Dendritic cell treated with granulocyte-macrophage colony-stimulating factor and Interleukin-4, amounts not matched to agents 40 ng/mL and 50 ng/mL, for 4 days (primary cell): Measurements from ENCODE around the gene CD34.
A peak's percentile ranks its signal among the peaks of the same experiment; 100 is the strongest.
"Not testable (repeated sequence)": the region's sequence is repeated elsewhere in the genome, so short reads cannot be mapped to it uniquely, and the experiment has no call there.

Experiments used
- H3K27ac Mint-ChIP-seq: one replicate; pipeline ENCODE4 v1.8.0; 2022; ENCODE audit warnings: mild to moderate bottlenecking, mixed read lengths
- H3K27me3 Mint-ChIP-seq: one replicate; pipeline ENCODE4 v1.8.0; 2022; ENCODE audit warnings: mild to moderate bottlenecking, mixed read lengths
- H3K36me3 Mint-ChIP-seq: one replicate; pipeline ENCODE4 v1.8.0; 2022; ENCODE audit warnings: low read depth, mixed read lengths
- H3K4me1 Mint-ChIP-seq: one replicate; pipeline ENCODE4 v1.8.0; 2022; ENCODE audit warnings: low read depth, mixed read lengths
- H3K4me3 Mint-ChIP-seq: one replicate; pipeline ENCODE4 v1.8.0; 2022; ENCODE audit warnings: mild to moderate bottlenecking, moderate library complexity, mixed read lengths
- H3K9me3 Mint-ChIP-seq: one replicate; pipeline ENCODE4 v1.8.0; 2022; ENCODE audit warnings: mixed read lengths
- intact Hi-C: fragments of 100-400 bp; cut with micrococcal nuclease; formaldehyde crosslinking; loops from one replicate; pipeline ENCODE4 v1.15.0; 2022

The CD34 gene

GRCh38 chr1:207946756-207947155, 35.8 kb upstream of the CD34 start:
- peaks cover 9% of the 10 kb centered on the region for H3K4me1 Mint-ChIP-seq

DNA sequence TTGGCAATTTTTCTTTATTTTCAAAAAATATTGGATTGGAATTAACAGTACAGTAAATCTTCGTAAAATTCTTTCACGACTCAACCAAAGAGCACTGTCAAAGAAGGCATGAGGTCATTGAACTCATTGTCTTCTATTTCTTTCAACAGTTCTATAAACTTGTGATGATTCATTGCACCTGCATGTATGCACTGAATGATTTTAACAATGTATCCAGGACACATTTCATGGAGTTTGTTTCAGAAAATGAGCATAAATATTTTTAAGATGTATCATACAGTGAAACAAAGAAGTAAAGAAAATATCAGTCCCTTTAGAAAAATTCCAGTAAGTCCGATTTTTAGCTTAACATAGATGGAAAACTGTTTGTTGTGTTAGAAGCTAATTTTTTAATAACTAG, 33.6 kb upstream of the CD34 start:
- Mint-ChIP-seq H3K36me3 (no peaks in the 10 kb centered on the region), H3K4me1 (peaks cover 11% of the 10 kb centered on the region), H3K27ac (no peak overlapping the region), H3K4me3 (no peak overlapping the region), H3K9me3 (no peaks in the 10 kb centered on the region), H3K27me3 (peaks cover 3% of the 10 kb centered on the region)
- intact Hi-C loops, result no loop called here

More at GRCh38 chr1:207946756-207947155, 35.8 kb upstream of the CD34 start:
- Mint-ChIP-seq H3K4me3 (no peak overlapping the region), H3K36me3 (no peaks in the 10 kb centered on the region), H3K27ac (no peak overlapping the region), H3K9me3 (no peaks in the 10 kb centered on the region), H3K27me3 (peaks cover 3% of the 10 kb centered on the region)
- intact Hi-C loops, result no loop called here

DNA sequence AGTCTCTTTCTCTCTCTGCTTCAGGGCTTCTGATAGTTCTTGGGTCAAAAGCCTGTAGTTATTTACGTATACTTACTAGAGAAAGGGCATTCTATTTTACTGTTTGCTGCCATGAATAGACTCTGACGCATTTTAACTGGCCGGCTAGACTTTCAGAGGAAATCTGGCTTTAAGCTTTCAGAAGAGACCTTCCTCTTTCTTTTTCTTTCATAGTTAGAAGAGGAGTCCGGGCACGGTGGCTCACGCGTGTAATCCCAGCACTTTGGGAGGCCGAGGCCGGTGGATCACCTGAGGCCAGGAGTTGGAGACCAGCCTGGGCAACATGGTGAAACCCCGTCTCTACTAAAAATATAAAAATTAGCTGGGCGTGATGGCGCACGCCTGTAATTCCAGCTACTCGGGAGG, 31.4 kb upstream of the CD34 start:
- peak overlapping the region; percentile 82 for H3K27ac Mint-ChIP-seq
- peaks cover 11% of the 10 kb centered on the region for H3K4me1 Mint-ChIP-seq
- H3K9me3 Mint-ChIP-seq, H3K27me3 Mint-ChIP-seq, intact Hi-C loops, H3K36me3 Mint-ChIP-seq: not testable (repeated sequence)
- H3K4me3 Mint-ChIP-seq, result peak overlapping the region; percentile 75

GRCh38 chr1:207941665-207942064, 30.7 kb upstream of the CD34 start:
- Mint-ChIP-seq H3K4me1 (peaks cover 11% of the 10 kb centered on the region), H3K27me3 (peaks cover 3% of the 10 kb centered on the region), H3K9me3 (no peaks in the 10 kb centered on the region), H3K36me3 (no peaks in the 10 kb centered on the region), H3K27ac (peak overlapping the region; percentile 82), H3K4me3 (peak overlapping the region; percentile 26)
- intact Hi-C loops, result no loop called here

GRCh38 chr1:207938016-207938415, 27.1 kb upstream of the CD34 start:
- intact Hi-C loops, result no loop called here
- Mint-ChIP-seq H3K4me3 (no peak overlapping the region), H3K36me3 (no peaks in the 10 kb centered on the region), H3K27me3 (peaks cover 3% of the 10 kb centered on the region), H3K9me3 (peaks cover 20% of the 10 kb centered on the region), H3K4me1 (peaks cover 11% of the 10 kb centered on the region), H3K27ac (no peak overlapping the region)

GRCh38 chr1:207937204-207937603, 26.3 kb upstream of the CD34 start:
- Mint-ChIP-seq H3K27me3 (no peaks in the 10 kb centered on the region), H3K4me3 (no peak overlapping the region), H3K4me1 (peaks cover 7% of the 10 kb centered on the region), H3K9me3 (peaks cover 20% of the 10 kb centered on the region), H3K36me3 (no peaks in the 10 kb centered on the region), H3K27ac (no peak overlapping the region)
- intact Hi-C loops, result no loop called here

DNA sequence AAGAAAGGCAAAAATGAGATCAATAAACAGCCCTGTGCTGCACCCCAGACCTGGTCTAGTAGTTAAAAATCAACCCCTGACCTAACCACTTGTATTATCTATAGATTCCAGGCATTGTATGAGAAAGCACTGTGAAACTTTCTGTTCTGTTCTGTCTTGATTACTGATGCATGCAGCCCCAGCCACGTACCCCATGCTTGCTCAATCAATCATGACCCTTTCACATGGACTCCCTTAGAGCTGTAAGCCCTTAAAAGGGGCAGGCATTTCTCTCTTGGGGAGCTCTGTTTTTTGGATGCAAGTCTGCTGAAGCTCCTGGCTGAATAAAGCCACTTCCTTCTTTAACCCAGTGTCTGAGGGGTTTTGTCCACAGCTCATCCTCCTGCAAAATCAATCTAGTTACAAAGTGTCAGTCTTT, 24.2 kb upstream of the CD34 start:
- H3K27ac Mint-ChIP-seq, result no peak overlapping the region
- H3K36me3 Mint-ChIP-seq, result no peaks in the 10 kb centered on the region
- no peaks in the 10 kb centered on the region for H3K4me1 Mint-ChIP-seq
- H3K4me3 Mint-ChIP-seq, result no peak overlapping the region
- H3K9me3 Mint-ChIP-seq, result peaks cover 24% of the 10 kb centered on the region
- intact Hi-C loops, result no loop called here
- H3K27me3 Mint-ChIP-seq, result no peaks in the 10 kb centered on the region

DNA sequence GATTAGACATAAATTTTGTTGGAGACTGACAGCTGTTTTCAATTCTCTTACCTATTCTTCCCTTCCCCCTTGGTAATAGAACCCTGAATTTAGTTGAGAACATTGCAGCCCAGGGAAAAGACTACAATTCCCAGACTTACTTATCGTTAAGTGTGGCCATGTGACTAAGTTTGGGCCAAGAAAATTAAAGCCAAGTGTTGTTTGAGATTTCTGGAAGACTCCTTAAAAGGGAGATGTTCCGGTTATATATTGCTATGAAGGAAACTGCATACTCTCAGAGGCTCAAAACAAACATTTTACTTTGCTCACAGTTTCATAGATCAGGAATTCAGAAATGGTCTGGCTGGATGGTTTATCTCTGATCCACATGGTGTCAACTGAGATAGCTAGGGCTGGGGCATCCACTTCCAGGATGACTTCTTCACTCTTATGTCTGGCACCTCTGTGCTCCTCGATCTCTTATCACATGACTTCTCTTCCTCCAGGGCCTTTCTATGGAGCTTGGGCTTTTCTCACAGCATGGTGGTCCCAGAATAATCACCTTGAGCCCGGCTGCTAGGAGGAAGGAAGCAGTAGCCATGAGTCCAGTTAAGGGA, 22.4 kb upstream of the CD34 start:
- no peaks in the 10 kb centered on the region for H3K4me1 Mint-ChIP-seq
- no peaks in the 10 kb centered on the region for H3K27me3 Mint-ChIP-seq
- H3K4me3 Mint-ChIP-seq, result no peak overlapping the region
- H3K9me3 Mint-ChIP-seq, result peaks cover 30% of the 10 kb centered on the region
- no peak overlapping the region for H3K27ac Mint-ChIP-seq
- intact Hi-C loops, result no loop called here
- no peaks in the 10 kb centered on the region for H3K36me3 Mint-ChIP-seq

DNA sequence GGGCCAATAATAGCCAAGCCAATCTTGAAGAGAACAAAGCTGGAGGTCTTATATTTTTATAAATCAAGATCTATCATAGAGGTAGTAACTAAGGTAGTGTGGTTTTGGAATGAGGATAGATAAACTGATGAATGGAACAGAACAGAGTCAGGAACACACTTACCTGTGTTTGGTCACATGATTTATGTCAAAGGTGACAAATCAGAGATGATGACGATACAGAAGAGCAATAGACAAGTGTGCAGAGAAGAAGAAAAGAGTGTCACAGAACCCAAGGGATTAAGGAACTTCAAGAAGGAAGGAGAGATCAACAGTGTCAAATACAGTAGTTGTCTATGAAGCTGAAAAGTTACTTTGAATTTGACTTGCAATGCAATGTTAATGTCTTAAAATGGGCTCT, 16.1 kb upstream of the CD34 start:
- H3K27ac Mint-ChIP-seq, result no peak overlapping the region
- intact Hi-C loops, result no loop called here
- H3K4me1 Mint-ChIP-seq, result peaks cover 21% of the 10 kb centered on the region
- no peak overlapping the region for H3K4me3 Mint-ChIP-seq
- H3K27me3 Mint-ChIP-seq, result peaks cover 19% of the 10 kb centered on the region
- H3K36me3 Mint-ChIP-seq, result no peaks in the 10 kb centered on the region
- peaks cover 10% of the 10 kb centered on the region for H3K9me3 Mint-ChIP-seq

DNA sequence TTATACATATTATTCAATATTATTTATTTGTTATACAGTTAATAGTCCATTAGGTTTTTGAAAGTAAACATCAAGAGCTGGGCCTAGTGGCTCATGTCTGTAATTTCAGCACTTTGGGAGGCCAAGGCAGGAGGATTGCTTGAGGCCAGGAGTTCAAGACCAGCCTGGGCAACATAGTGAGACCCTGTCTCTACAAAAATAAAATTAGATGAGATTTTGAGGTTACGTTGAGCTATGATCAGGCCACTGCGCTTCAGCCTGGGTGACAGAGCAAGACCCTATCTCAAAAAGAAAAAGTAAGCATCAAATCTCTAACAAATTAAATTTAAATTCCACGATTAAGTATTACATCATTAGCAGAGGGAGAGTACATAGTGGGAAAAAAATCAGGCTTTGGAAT, 15.0 kb upstream of the CD34 start:
- H3K27ac Mint-ChIP-seq, H3K9me3 Mint-ChIP-seq, H3K4me3 Mint-ChIP-seq, intact Hi-C loops, H3K36me3 Mint-ChIP-seq: not testable (repeated sequence)
- H3K27me3 Mint-ChIP-seq, result peaks cover 23% of the 10 kb centered on the region
- peaks cover 21% of the 10 kb centered on the region for H3K4me1 Mint-ChIP-seq

GRCh38 chr1:207925210-207925609, 14.3 kb upstream of the CD34 start:
- Mint-ChIP-seq H3K27ac (peak overlapping the region; percentile 14), H3K4me1 (peaks cover 25% of the 10 kb centered on the region), H3K27me3 (peaks cover 23% of the 10 kb centered on the region), H3K36me3 (no peaks in the 10 kb centered on the region), H3K4me3 (no peak overlapping the region), H3K9me3 (peaks cover 6% of the 10 kb centered on the region)
- intact Hi-C loops, result no loop called here

DNA sequence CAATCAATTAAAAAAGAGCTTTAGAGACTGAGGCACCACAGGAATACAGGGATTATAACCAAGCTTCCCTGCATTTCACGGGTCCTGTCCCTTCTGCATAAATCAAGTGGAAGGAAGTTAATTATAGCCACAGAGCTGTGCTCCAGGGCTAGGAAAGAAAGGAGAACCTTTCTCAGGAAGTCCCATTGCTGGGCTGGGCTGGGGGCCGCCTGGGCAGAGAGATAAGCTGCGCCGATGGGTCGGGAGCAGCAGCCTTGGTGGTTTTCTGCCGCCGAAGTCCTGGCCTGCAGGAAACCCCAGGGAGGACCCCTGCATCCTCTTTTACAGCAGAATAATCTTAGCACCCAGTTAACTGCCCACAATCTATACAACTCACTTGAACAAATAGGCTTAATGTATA, 12.6 kb upstream of the CD34 start:
- Mint-ChIP-seq H3K27me3 (peaks cover 23% of the 10 kb centered on the region), H3K36me3 (no peaks in the 10 kb centered on the region), H3K27ac (peak overlapping the region; percentile 25), H3K9me3 (no peaks in the 10 kb centered on the region), H3K4me3 (no peak overlapping the region), H3K4me1 (peaks cover 38% of the 10 kb centered on the region)
- intact Hi-C loops, result loop anchor here (5.0 kb wide), 1 partner anchor 34 kb away; no protein-coding TSS in a partner anchor

DNA sequence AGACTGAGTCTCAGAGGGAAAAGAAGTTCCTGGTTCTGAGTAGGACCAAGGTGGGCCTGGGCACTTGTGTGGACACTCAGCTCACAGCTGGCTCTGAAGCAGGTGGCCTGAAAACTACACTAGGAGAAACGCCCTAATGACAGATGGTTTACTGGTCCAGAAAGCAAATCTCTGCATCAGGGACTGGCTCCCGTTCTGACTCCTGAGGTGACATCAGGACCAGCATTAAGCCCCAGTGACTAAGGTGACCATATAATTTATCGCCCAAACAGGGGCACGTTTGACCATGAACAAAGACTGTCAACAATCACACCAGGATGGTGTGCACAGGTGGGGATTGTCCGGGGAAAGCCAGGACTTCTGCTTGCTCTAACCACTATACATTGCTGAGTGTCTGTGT, 12.2 kb upstream of the CD34 start:
- Mint-ChIP-seq H3K27me3 (peaks cover 23% of the 10 kb centered on the region), H3K27ac (peak overlapping the region; percentile 25), H3K4me3 (no peak overlapping the region), H3K36me3 (no peaks in the 10 kb centered on the region), H3K4me1 (peaks cover 39% of the 10 kb centered on the region), H3K9me3 (no peaks in the 10 kb centered on the region)
- intact Hi-C loops, result loop anchor here (5.0 kb wide), 1 partner anchor 34 kb away; no protein-coding TSS in a partner anchor

DNA sequence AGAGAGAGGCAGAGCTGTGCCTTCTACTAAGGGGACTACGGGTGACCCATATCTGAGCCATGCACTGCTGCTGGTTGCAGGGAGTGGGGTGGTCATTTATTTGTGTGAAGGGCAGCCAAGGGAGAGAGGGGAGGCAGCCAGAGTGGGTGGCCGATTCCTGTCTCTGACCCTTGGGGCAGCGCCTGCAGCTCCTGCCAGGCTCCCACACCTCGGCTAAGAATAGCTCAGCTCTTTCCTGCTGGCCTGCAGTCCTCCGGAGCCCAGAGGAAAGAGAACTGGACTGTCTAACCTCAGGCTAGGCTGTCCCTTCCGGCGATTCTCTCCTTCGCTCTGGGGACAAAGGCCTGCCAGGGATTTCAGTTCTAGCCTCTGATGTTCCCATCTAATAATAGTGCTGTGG, 11.6 kb upstream of the CD34 start:
- no peak overlapping the region for H3K4me3 Mint-ChIP-seq
- peaks cover 45% of the 10 kb centered on the region for H3K4me1 Mint-ChIP-seq
- intact Hi-C loops, result loop anchor here (5.0 kb wide), 1 partner anchor 35 kb away; no protein-coding TSS in a partner anchor
- peak overlapping the region; percentile 25 for H3K27ac Mint-ChIP-seq
- H3K36me3 Mint-ChIP-seq, result no peaks in the 10 kb centered on the region
- H3K27me3 Mint-ChIP-seq, result peaks cover 23% of the 10 kb centered on the region
- H3K9me3 Mint-ChIP-seq, result no peaks in the 10 kb centered on the region

DNA sequence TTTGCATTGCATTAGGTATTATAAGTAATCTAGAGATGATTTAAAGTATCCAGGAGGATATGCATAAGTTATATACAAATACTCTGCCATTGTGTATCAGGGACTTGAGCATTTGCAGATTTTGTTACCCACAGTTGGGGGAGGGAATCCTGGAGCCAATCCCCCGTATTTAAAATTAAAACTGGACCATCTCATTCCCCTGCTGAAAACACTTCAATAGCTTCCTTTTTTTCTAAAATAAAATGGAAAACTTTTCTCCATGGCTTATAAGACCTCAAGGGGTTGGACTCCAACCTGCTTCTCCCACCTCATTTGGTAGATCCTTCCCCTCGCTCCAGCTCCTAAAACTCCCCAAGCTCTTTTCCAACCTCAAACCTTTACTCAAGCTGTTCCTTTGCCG, 10.4 kb upstream of the CD34 start:
- intact Hi-C loops, result loop anchor here (5.0 kb wide), 1 partner anchor 36 kb away; no protein-coding TSS in a partner anchor
- peaks cover 46% of the 10 kb centered on the region for H3K4me1 Mint-ChIP-seq
- H3K27ac Mint-ChIP-seq, result no peak overlapping the region
- peaks cover 22% of the 10 kb centered on the region for H3K27me3 Mint-ChIP-seq
- H3K4me3 Mint-ChIP-seq, result no peak overlapping the region
- H3K36me3 Mint-ChIP-seq, result no peaks in the 10 kb centered on the region
- H3K9me3 Mint-ChIP-seq, result no peaks in the 10 kb centered on the region
